Skeletal muscle satellite cell (primary cell): ENCODE measurements around the gene RASSF1.
A peak's percentile ranks its signal among the peaks of the same experiment; 100 is the strongest.

Experiments used
- H3K27me3 ChIP-seq: 2 replicates; pipeline ENCODE4 v1.7.0; 2013; ENCODE audit warnings: low read length; ENCODE audit not compliant: control insufficient read depth, insufficient read depth
- H3K36me3 ChIP-seq: 2 replicates; pipeline ENCODE4 v1.7.0; 2013; ENCODE audit warnings: mild to moderate bottlenecking, control low read depth, low read length; ENCODE audit not compliant: insufficient read depth
- H3K4me1 ChIP-seq: 2 replicates; pipeline ENCODE4 v1.7.0; 2013; ENCODE audit warnings: low read length; ENCODE audit not compliant: control insufficient read depth, insufficient read depth
- H3K4me2 ChIP-seq: 2 replicates; pipeline ENCODE4 v1.7.0; 2013; ENCODE audit warnings: mild to moderate bottlenecking, low read length
- H3K4me3 ChIP-seq: 2 replicates; pipeline ENCODE4 v1.7.0; 2013; ENCODE audit warnings: low read length
- H3K9ac ChIP-seq: 2 replicates; pipeline ENCODE4 v1.7.0; 2013; ENCODE audit warnings: mild to moderate bottlenecking, low read depth, low read length, moderate library complexity
- H3K9me3 ChIP-seq: replicated peaks from 2 replicates; pipeline ENCODE4 v1.7.0; 2013; ENCODE audit warnings: mild to moderate bottlenecking, control low read depth, low read length

The RASSF1 gene

GRCh38 chr3:50303013-50303815, 37.4 kb downstream of the RASSF1 start, which contains the start of gene HYAL1:
HYAL1 (minus strand) TSS chr3:50303574; CDS start chr3:50302956, 618 bp downstream.
- Histone ChIP-seq H3K4me1 (peaks cover 19% of the 10 kb centered on the region), H3K9me3 (no peaks in the 10 kb centered on the region), H3K4me3 (no peak within 1 kb of the TSS), H3K9ac (no peak within 1 kb of the TSS), H3K4me2 (no peak within 1 kb of the TSS), H3K27me3 (no peaks in the 10 kb centered on the region), H3K36me3 (no peaks in the 10 kb centered on the region)

- Histone ChIP-seq H3K27me3 (no peaks in the 10 kb centered on the region), H3K36me3 (no peaks in the 10 kb centered on the region), H3K4me2 (no peak overlapping the region), H3K4me1 (peaks cover 22% of the 10 kb centered on the region), H3K4me3 (no peak overlapping the region), H3K9ac (no peak overlapping the region), H3K9me3 (no peaks in the 10 kb centered on the region)
Observed at GRCh38 chr3:50302095-50303012, 38.3 kb downstream of the RASSF1 start.

GRCh38 chr3:50300681-50301254, 39.9 kb downstream of the RASSF1 start:
- Histone ChIP-seq H3K9ac (peak overlapping the region; percentile 76), H3K4me2 (peak overlapping the region; percentile 87), H3K9me3 (no peaks in the 10 kb centered on the region), H3K27me3 (no peaks in the 10 kb centered on the region), H3K36me3 (no peaks in the 10 kb centered on the region), H3K4me3 (peak overlapping the region; percentile 68), H3K4me1 (peaks cover 22% of the 10 kb centered on the region)

- Histone ChIP-seq H3K36me3 (no peaks in the 10 kb centered on the region), H3K9me3 (no peaks in the 10 kb centered on the region), H3K4me2 (peak overlapping the region; percentile 87), H3K9ac (peak overlapping the region; percentile 76), H3K4me3 (peak overlapping the region; percentile 68), H3K27me3 (no peaks in the 10 kb centered on the region), H3K4me1 (peaks cover 22% of the 10 kb centered on the region)
Observed at GRCh38 chr3:50299929-50300680, 40.5 kb downstream of the RASSF1 start.

- Histone ChIP-seq H3K36me3 (no peaks in the 10 kb centered on the region), H3K9me3 (no peaks in the 10 kb centered on the region), H3K4me1 (peaks cover 22% of the 10 kb centered on the region), H3K4me2 (peak overlapping the region; percentile 87), H3K9ac (peak overlapping the region; percentile 76), H3K4me3 (peak overlapping the region; percentile 68), H3K27me3 (no peaks in the 10 kb centered on the region)
Observed at GRCh38 chr3:50299638-50299928, 41.1 kb downstream of the RASSF1 start.

- Histone ChIP-seq H3K4me1 (peaks cover 22% of the 10 kb centered on the region), H3K36me3 (no peaks in the 10 kb centered on the region)
Observed at GRCh38 chr3:50298836-50299637, 41.6 kb downstream of the RASSF1 start, which contains the start of the genes HYAL3 and NAA80. HYAL3 (minus strand) TSS chr3:50299405; CDS start chr3:50295602, 3,803 bp downstream. NAA80 (minus strand) TSS chr3:50299405; CDS start chr3:50297463, 1,942 bp downstream.

GRCh38 chr3:50297896-50298725, 42.5 kb downstream of the RASSF1 start:
- Histone ChIP-seq H3K4me3 (peak overlapping the region; percentile 97), H3K36me3 (no peaks in the 10 kb centered on the region), H3K27me3 (no peaks in the 10 kb centered on the region), H3K4me2 (peak overlapping the region; percentile 99), H3K4me1 (peaks cover 22% of the 10 kb centered on the region), H3K9me3 (no peaks in the 10 kb centered on the region), H3K9ac (peak overlapping the region; percentile 86)

More at GRCh38 chr3:50298836-50299637, 41.6 kb downstream of the RASSF1 start, which contains the start of the genes HYAL3 and NAA80:
- Histone ChIP-seq H3K27me3 (no peaks in the 10 kb centered on the region), H3K9me3 (no peaks in the 10 kb centered on the region), H3K4me3 (peak within 1 kb of the TSS; percentile 97), H3K4me2 (peak within 1 kb of the TSS; percentile 99), H3K9ac (peak within 1 kb of the TSS; percentile 86)

GRCh38 chr3:50297384-50297775, 43.3 kb downstream of the RASSF1 start:
- Histone ChIP-seq H3K9ac (no peak overlapping the region), H3K27me3 (no peaks in the 10 kb centered on the region), H3K9me3 (no peaks in the 10 kb centered on the region), H3K4me2 (no peak overlapping the region), H3K4me1 (peaks cover 28% of the 10 kb centered on the region), H3K36me3 (no peaks in the 10 kb centered on the region), H3K4me3 (no peak overlapping the region)

- no peak overlapping the region for H3K9ac ChIP-seq
Observed at GRCh38 chr3:50296721-50297383, 43.8 kb downstream of the RASSF1 start.

More at GRCh38 chr3:50296721-50297383, 43.8 kb downstream of the RASSF1 start:
- no peaks in the 10 kb centered on the region for H3K36me3 ChIP-seq
- no peaks in the 10 kb centered on the region for H3K9me3 ChIP-seq
- H3K4me2 ChIP-seq, result no peak overlapping the region
- no peak overlapping the region for H3K4me3 ChIP-seq
- no peaks in the 10 kb centered on the region for H3K27me3 ChIP-seq
- H3K4me1 ChIP-seq, result peaks cover 28% of the 10 kb centered on the region
